GM19239 (cell line): ENCODE measurements around the gene HIBADH.

Experiments
- DNase-seq: peaks from one replicate; pipeline ENCODE4 v3.0.0; 2011; ENCODE audit warnings: low spot score; ENCODE audit not compliant: insufficient read length
- FAIRE-seq: peaks from 2 replicates; lab custom pipeline; 2011; peaks lifted over from hg19 to GRCh38; lab: Jason Lieb, UNC

The HIBADH gene

GRCh38 chr7:27662490-27663205, at the start of gene HIBADH:
Gene HIBADH (minus strand): TSS chr7:27662883. CDS start chr7:27662788, 95 bp downstream.
- FAIRE-seq: peak; percentile 96
- peak; percentile 88 for DNase-seq

GRCh38 chr7:27712217-27712616, 49.5 kb upstream of the HIBADH start:
- no peak for DNase-seq
- FAIRE-seq: no peak

GRCh38 chr7:27709137-27710075, 46.7 kb upstream of the HIBADH start:
- FAIRE-seq: no peak
- DNase-seq: no peak

- no peak for DNase-seq
- no peak for FAIRE-seq
These were observed 45.8 kb upstream of the HIBADH start for GRCh38 chr7:27708485-27708884.

- FAIRE-seq: no peak
- DNase-seq: no peak
These were observed 42.5 kb upstream of the HIBADH start for GRCh38 chr7:27705200-27705594.

- FAIRE-seq (no peak), DNase-seq (no peak)
These were observed 41.9 kb upstream of the HIBADH start for GRCh38 chr7:27704422-27705199.

GRCh38 chr7:27703181-27703580, 40.5 kb upstream of the HIBADH start:
- DNase-seq: no peak
- no peak for FAIRE-seq

GRCh38 chr7:27700501-27700900, 37.8 kb upstream of the HIBADH start:
- DNase-seq: no peak
- no peak for FAIRE-seq

GRCh38 chr7:27699751-27700150, 37.1 kb upstream of the HIBADH start:
- no peak for DNase-seq
- FAIRE-seq: no peak

- DNase-seq (peak; percentile 6), FAIRE-seq (peak; percentile 75)
These were observed 35.3 kb upstream of the HIBADH start for GRCh38 chr7:27697861-27698430.

- no peak for FAIRE-seq
These were observed 32.4 kb upstream of the HIBADH start for GRCh38 chr7:27695096-27695495.

GRCh38 chr7:27693794-27694193, 31.1 kb upstream of the HIBADH start:
- DNase-seq (no peak), FAIRE-seq (no peak)

More at GRCh38 chr7:27695096-27695495, 32.4 kb upstream of the HIBADH start:
- no peak for DNase-seq

GRCh38 chr7:27690649-27691048, 28.0 kb upstream of the HIBADH start:
- DNase-seq (no peak), FAIRE-seq (no peak)

GRCh38 chr7:27689591-27690164, 27.0 kb upstream of the HIBADH start:
- FAIRE-seq (no peak), DNase-seq (no peak)

GRCh38 chr7:27689150-27689549, 26.5 kb upstream of the HIBADH start:
- FAIRE-seq: no peak
- no peak for DNase-seq

GRCh38 chr7:27688646-27689045, 26.0 kb upstream of the HIBADH start:
- FAIRE-seq: no peak
- no peak for DNase-seq

- DNase-seq (no peak), FAIRE-seq (no peak)
These were observed 25.4 kb upstream of the HIBADH start for GRCh38 chr7:27688056-27688455.

GRCh38 chr7:27686315-27686714, 23.6 kb upstream of the HIBADH start:
- FAIRE-seq (no peak), DNase-seq (no peak)

- FAIRE-seq (no peak), DNase-seq (no peak)
These were observed 23.2 kb upstream of the HIBADH start for GRCh38 chr7:27685893-27686292.

- DNase-seq: no peak
- no peak for FAIRE-seq
These were observed 22.5 kb upstream of the HIBADH start for GRCh38 chr7:27685209-27685608.
